Neutrophil (primary cell): ENCODE data around the gene GPR35.
"Not testable (repeated sequence)": the region's sequence is repeated elsewhere in the genome, so short reads cannot be mapped to it uniquely, and the experiment has no call there.

ENCODE experiments used
- H3K27ac ChIP-seq: fragments of 200-600 bp; sonication (generic); 2 replicates; pipeline ENCODE4 v1.5.1; 2016; ENCODE audit warnings: mild to moderate bottlenecking, moderate library complexity
- H3K27me3 ChIP-seq: fragments of 200-600 bp; sonication (generic); 2 replicates; pipeline ENCODE4 v1.6.0; 2016; ENCODE audit warnings: mild to moderate bottlenecking
- H3K36me3 ChIP-seq: fragments of 200-600 bp; sonication (generic); 2 replicates; pipeline ENCODE4 v1.5.1; 2017
- H3K4me1 ChIP-seq, 2 experiments: fragments of 200-600 bp in 1 of 2; sonication (generic) in 1 of 2; 1 replicate in 1 of 2; 2 replicates in 1 of 2; pipeline versions ENCODE4 v1.5.1 to v1.6.1; 2013 to 2016; ENCODE audit warnings: low read depth in 1 of 2, low read length in 1 of 2, mild to moderate bottlenecking in 1 of 2, moderate library complexity in 1 of 2; ENCODE audit not compliant: control insufficient read depth in 1 of 2, insufficient read depth in 1 of 2
- H3K4me3 ChIP-seq, 2 experiments: fragments of 200-600 bp in 1 of 2; sonication (generic) in 1 of 2; 1 replicate in 1 of 2; 2 replicates in 1 of 2; pipeline ENCODE4 v1.5.1; 2013 to 2016; ENCODE audit warnings: low read depth in 1 of 2, low read length in 1 of 2, mild to moderate bottlenecking in 1 of 2, moderate library complexity in 1 of 2
- H3K9me3 ChIP-seq: fragments of 200-600 bp; sonication (generic); 2 replicates; pipeline ENCODE4 v1.5.1; 2016
- CTCF ChIP-seq: fragments of 200-600 bp; sonication (generic); IDR thresholded peaks from 2 replicates; pipeline ENCODE4 v1.5.1; 2016; ENCODE audit warnings: antibody characterized with exemption

The GPR35 gene

GRCh38 chr2:240648650-240649275, 23.5 kb downstream of the GPR35 start:
- H3K27me3 ChIP-seq: peaks cover 59% of the 10 kb centered on the region

GRCh38 chr2:240649331-240649730, 24.1 kb downstream of the GPR35 start:
- Histone ChIP-seq H3K4me1 (peaks cover 0 to 4% of the 10 kb centered on the region in 2 experiments), H3K9me3 (no peaks in the 10 kb centered on the region), H3K4me3 (no peak overlapping the region), H3K27me3 (peaks cover 62% of the 10 kb centered on the region), H3K27ac (no peak overlapping the region), H3K36me3 (no peaks in the 10 kb centered on the region)
- no peak for TF ChIP-seq CTCF

More at GRCh38 chr2:240648650-240649275, 23.5 kb downstream of the GPR35 start:
- Histone ChIP-seq H3K9me3 (no peaks in the 10 kb centered on the region), H3K4me1 (peaks cover 0 to 4% of the 10 kb centered on the region in 2 experiments), H3K27ac (no peak overlapping the region), H3K36me3 (no peaks in the 10 kb centered on the region), H3K4me3 (no peak overlapping the region)
- TF ChIP-seq CTCF: no peak

GRCh38 chr2:240650254-240650965, 25.1 kb downstream of the GPR35 start:
- no peak for TF ChIP-seq CTCF
- peaks cover 72% of the 10 kb centered on the region for H3K27me3 ChIP-seq
- H3K36me3 ChIP-seq: no peaks in the 10 kb centered on the region
- no peaks in the 10 kb centered on the region for H3K9me3 ChIP-seq
- no peak overlapping the region for H3K4me3 ChIP-seq
- H3K4me1 ChIP-seq: peaks cover 0 to 4% of the 10 kb centered on the region in 2 experiments
- no peak overlapping the region for H3K27ac ChIP-seq

- TF ChIP-seq CTCF: no peak
- H3K4me3 ChIP-seq: no peak overlapping the region
- H3K27me3 ChIP-seq: peaks cover 80% of the 10 kb centered on the region
- no peaks in the 10 kb centered on the region for H3K36me3 ChIP-seq
- no peak overlapping the region for H3K27ac ChIP-seq
- peaks cover 0 to 3% of the 10 kb centered on the region in 2 experiments for H3K4me1 ChIP-seq
- no peaks in the 10 kb centered on the region for H3K9me3 ChIP-seq
Observed at GRCh38 chr2:240651185-240651584, 25.9 kb downstream of the GPR35 start.

GRCh38 chr2:240655931-240656886, 30.9 kb downstream of the GPR35 start:
- no peak for TF ChIP-seq CTCF
- H3K36me3 ChIP-seq: no peaks in the 10 kb centered on the region
- H3K27me3 ChIP-seq: peaks cover 69% of the 10 kb centered on the region
- no peaks in the 10 kb centered on the region for H3K4me1 ChIP-seq
- no peak overlapping the region for H3K4me3 ChIP-seq
- H3K27ac ChIP-seq: no peak overlapping the region
- H3K9me3 ChIP-seq: no peaks in the 10 kb centered on the region

GRCh38 chr2:240659883-240660282, 34.6 kb downstream of the GPR35 start:
- H3K27me3 ChIP-seq: peaks cover 65% of the 10 kb centered on the region
- H3K4me3 ChIP-seq, H3K9me3 ChIP-seq, H3K36me3 ChIP-seq, H3K27ac ChIP-seq, H3K4me1 ChIP-seq: not testable (repeated sequence)
